ENCODE results near the gene SDC4. TPM values are rescaled to one million over a fixed set of nuclear protein-coding genes. Genes with fewer than 3 reads are reported as not detected.

SDC4 gene
- polyA plus RNA-seq, 1 of the 3 experiments (the other 2 are of a cell fraction): 131 TPM

DNA sequence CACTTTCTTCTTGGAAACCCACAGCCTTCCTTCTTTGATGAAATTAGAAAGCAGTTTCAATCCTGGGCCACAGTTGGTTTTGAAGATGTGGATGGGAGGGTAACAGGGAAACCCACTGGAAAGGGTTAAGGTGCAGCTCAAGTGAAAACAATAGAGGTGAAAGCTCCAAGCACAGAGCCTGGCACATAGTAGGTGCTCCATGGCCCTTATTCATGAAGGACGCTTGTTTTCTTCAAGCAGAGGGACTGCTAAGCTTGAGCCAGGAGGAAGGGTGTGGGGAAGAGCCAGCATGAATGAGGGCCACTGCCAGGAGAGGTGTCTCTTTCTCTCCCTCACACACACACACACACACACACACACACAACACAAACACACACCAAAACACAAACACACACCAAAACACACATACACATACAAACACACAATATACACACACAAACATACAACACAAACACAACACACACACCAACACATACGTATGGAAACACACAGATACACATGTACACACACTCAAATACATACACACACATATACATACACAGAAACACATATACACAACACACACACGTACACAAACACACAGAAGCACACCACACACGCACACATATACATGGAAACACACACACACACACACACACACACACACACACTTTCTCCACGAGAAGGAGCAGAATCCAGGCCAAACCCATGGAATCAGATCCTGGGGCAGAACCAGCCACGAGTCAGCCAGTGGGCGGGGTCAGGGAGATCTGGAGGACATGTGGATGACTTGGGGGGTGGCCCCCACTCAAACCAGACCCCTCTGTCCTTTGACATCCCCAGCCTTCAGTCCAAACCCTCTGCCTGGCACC lies 65.3 kb downstream of the SDC4 start:
- no peak overlapping the region for H3K9ac ChIP-seq
- peaks cover 31% of the 10 kb centered on the region for H3K27me3 ChIP-seq (ENCODE audit: insufficient read depth)
- H3F3A ChIP-seq (replicated peaks; ENCODE audit: insufficient read depth): no peaks in the 10 kb centered on the region
- ChIA-PET CTCF (interaction anchor here (1.0 to 6.0 kb wide), 2 partner anchors 11 to 36 kb away, joined by 3 to 33 read pairs; no protein-coding TSS in a partner anchor), POLR2A (no interaction called here)
- 8% methylated on average over 6 of the region's 7 CpGs for whole genome bisulfite sequencing (ENCODE audit: low lambda C conversion rate)
- H3K9me3 ChIP-seq: no peaks in the 10 kb centered on the region
- H3K79me2 ChIP-seq (ENCODE audit: insufficient read depth): no peaks in the 10 kb centered on the region
- H3K9me2 ChIP-seq: no peaks in the 10 kb centered on the region
- H3K27ac ChIP-seq (ENCODE audit: low read depth in 2 of 2, low read length in 1 of 2): no peak overlapping the region
- no peak for TF ChIP-seq MEF2A (IDR thresholded peaks at IDR 0.05; ENCODE audit: borderline replicate concordance, low read depth)
- TF ChIP-seq TEAD4 (IDR thresholded peaks at IDR 0.05; ENCODE audit: borderline replicate concordance, insufficient read depth): no peak
- TF ChIP-seq, protein P1, sequence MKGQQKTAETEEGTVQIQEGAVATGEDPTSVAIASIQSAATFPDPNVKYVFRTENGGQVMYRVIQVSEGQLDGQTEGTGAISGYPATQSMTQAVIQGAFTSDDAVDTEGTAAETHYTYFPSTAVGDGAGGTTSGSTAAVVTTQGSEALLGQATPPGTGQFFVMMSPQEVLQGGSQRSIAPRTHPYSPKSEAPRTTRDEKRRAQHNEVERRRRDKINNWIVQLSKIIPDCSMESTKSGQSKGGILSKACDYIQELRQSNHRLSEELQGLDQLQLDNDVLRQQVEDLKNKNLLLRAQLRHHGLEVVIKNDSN (IDR thresholded peaks at IDR 0.05; ENCODE audit: borderline replicate concordance, low read depth): no peak
- TF ChIP-seq MXI1 (IDR thresholded peaks at IDR 0.05; ENCODE audit: low read depth, low read length): no peak
- TF ChIP-seq FOSL2 (IDR thresholded peaks at IDR 0.05; ENCODE audit: borderline replicate concordance, low read depth): no peak
- no peak for TF ChIP-seq ELF1 (IDR thresholded peaks at IDR 0.05)
- TF ChIP-seq SIN3A (IDR thresholded peaks at IDR 0.05; ENCODE audit: borderline replicate concordance, low read depth, low read length): no peak
- TF ChIP-seq EP300 (IDR thresholded peaks at IDR 0.05; ENCODE audit: borderline replicate concordance in 1 of 2, low read depth in 1 of 2, low read length in 1 of 2): no peak
- no peak for TF ChIP-seq TAF1 (IDR thresholded peaks at IDR 0.05; ENCODE audit: borderline replicate concordance, low read depth, low read length)
- no peak for TF ChIP-seq FOXJ3 (CRISPR knock-in tag; IDR thresholded peaks at IDR 0.05)
- TF ChIP-seq SMC3 (IDR thresholded peaks at IDR 0.05; ENCODE audit: low read depth, low read length): no peak
- TF ChIP-seq RXRA (IDR thresholded peaks at IDR 0.05; ENCODE audit: borderline replicate concordance, low read depth): no peak
- TF ChIP-seq, protein P2, sequence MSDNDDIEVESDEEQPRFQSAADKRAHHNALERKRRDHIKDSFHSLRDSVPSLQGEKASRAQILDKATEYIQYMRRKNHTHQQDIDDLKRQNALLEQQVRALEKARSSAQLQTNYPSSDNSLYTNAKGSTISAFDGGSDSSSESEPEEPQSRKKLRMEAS (IDR thresholded peaks at IDR 0.05; ENCODE audit: low read depth): no peak
- no peak overlapping the region for H3K4me2 ChIP-seq
- H2AFZ ChIP-seq (ENCODE audit: low read depth): no peak overlapping the region
- DNase-seq: no peak
- no peaks in the 10 kb centered on the region for H3K36me3 ChIP-seq (replicated peaks in 1 of 2; ENCODE audit: control insufficient read depth in 1 of 2, insufficient read depth in 2 of 2, low read length in 1 of 2)
- no peaks in the 10 kb centered on the region for H3K4me1 ChIP-seq (ENCODE audit: control insufficient read depth in 1 of 2, insufficient read depth in 2 of 2, low read depth in 1 of 2, low read length in 1 of 2)
- H3K4me3 ChIP-seq (ENCODE audit: low read depth in 2 of 2, low read length in 1 of 2): no peak overlapping the region
- no peaks in the 10 kb centered on the region for H4K20me1 ChIP-seq (ENCODE audit: insufficient read depth)

DNA sequence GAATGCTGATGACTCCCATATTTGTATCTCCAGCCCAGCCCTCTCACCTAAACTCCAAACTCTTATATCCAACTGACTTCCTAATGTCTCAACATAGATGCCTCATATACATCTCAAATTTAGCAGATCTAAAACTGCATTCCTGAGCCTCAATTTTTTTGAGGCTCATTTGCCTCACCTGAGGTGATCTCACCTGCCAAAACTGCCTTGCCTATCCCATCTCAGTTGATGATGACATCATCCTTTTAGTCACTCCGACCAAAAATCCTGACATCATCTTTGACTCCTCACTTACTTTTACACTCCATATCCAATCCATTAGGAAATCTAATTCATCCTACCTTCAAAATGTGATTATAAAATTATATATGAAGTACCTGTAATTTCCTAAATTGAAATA lies 68.2 kb downstream of the SDC4 start:
- no peak overlapping the region for H3K4me2 ChIP-seq
- no peak overlapping the region for H2AFZ ChIP-seq (ENCODE audit: low read depth)
- DNase-seq: no peak
- no peaks in the 10 kb centered on the region for H3K9me2 ChIP-seq
- CTCF ChIA-PET: interaction anchor here (1.0 to 6.0 kb wide), 4 partner anchors 11 to 24 kb away, joined by 3 to 33 read pairs (median 14); no protein-coding TSS in a partner anchor
- H3K9ac ChIP-seq: no peak overlapping the region
- no peaks in the 10 kb centered on the region for H3K4me1 ChIP-seq (ENCODE audit: control insufficient read depth in 1 of 2, insufficient read depth in 2 of 2, low read depth in 1 of 2, low read length in 1 of 2)
- H3K27me3 ChIP-seq (ENCODE audit: insufficient read depth): peaks cover 36% of the 10 kb centered on the region
- H3K36me3 ChIP-seq (replicated peaks in 1 of 2; ENCODE audit: control insufficient read depth in 1 of 2, insufficient read depth in 2 of 2, low read length in 1 of 2): no peaks in the 10 kb centered on the region
- no peaks in the 10 kb centered on the region for H3K79me2 ChIP-seq (ENCODE audit: insufficient read depth)
- POLR2A ChIA-PET: no interaction called here
- no peak overlapping the region for H3K4me3 ChIP-seq (ENCODE audit: low read depth in 2 of 2, low read length in 1 of 2)
- no peak overlapping the region for H3K27ac ChIP-seq (ENCODE audit: low read depth in 2 of 2, low read length in 1 of 2)
- H3K9me3 ChIP-seq: no peaks in the 10 kb centered on the region
- H4K20me1 ChIP-seq (ENCODE audit: insufficient read depth): no peaks in the 10 kb centered on the region
- no peak for TF ChIP-seq RXRA (IDR thresholded peaks at IDR 0.05; ENCODE audit: borderline replicate concordance, low read depth)
- TF ChIP-seq, protein P2 (IDR thresholded peaks at IDR 0.05; ENCODE audit: low read depth): no peak
- no peak for TF ChIP-seq FOXJ3 (CRISPR knock-in tag; IDR thresholded peaks at IDR 0.05)
- TF ChIP-seq TAF1 (IDR thresholded peaks at IDR 0.05; ENCODE audit: borderline replicate concordance, low read depth, low read length): no peak
- TF ChIP-seq GABPA (IDR thresholded peaks at IDR 0.05; ENCODE audit: low read depth): no peak
- no peak for TF ChIP-seq EZH2phosphoT487 (IDR thresholded peaks at IDR 0.05; ENCODE audit: borderline replicate concordance, low read depth)
- TF ChIP-seq, protein P3, sequence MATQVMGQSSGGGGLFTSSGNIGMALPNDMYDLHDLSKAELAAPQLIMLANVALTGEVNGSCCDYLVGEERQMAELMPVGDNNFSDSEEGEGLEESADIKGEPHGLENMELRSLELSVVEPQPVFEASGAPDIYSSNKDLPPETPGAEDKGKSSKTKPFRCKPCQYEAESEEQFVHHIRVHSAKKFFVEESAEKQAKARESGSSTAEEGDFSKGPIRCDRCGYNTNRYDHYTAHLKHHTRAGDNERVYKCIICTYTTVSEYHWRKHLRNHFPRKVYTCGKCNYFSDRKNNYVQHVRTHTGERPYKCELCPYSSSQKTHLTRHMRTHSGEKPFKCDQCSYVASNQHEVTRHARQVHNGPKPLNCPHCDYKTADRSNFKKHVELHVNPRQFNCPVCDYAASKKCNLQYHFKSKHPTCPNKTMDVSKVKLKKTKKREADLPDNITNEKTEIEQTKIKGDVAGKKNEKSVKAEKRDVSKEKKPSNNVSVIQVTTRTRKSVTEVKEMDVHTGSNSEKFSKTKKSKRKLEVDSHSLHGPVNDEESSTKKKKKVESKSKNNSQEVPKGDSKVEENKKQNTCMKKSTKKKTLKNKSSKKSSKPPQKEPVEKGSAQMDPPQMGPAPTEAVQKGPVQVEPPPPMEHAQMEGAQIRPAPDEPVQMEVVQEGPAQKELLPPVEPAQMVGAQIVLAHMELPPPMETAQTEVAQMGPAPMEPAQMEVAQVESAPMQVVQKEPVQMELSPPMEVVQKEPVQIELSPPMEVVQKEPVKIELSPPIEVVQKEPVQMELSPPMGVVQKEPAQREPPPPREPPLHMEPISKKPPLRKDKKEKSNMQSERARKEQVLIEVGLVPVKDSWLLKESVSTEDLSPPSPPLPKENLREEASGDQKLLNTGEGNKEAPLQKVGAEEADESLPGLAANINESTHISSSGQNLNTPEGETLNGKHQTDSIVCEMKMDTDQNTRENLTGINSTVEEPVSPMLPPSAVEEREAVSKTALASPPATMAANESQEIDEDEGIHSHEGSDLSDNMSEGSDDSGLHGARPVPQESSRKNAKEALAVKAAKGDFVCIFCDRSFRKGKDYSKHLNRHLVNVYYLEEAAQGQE (IDR thresholded peaks at IDR 0.05; ENCODE audit: low read depth, low read length): no peak
- TF ChIP-seq MXI1 (IDR thresholded peaks at IDR 0.05; ENCODE audit: low read depth, low read length): no peak
- no peak for TF ChIP-seq JUND (IDR thresholded peaks at IDR 0.05)
- no peak for TF ChIP-seq SIN3A (IDR thresholded peaks at IDR 0.05; ENCODE audit: borderline replicate concordance, low read depth, low read length)
- TF ChIP-seq, protein P4, sequence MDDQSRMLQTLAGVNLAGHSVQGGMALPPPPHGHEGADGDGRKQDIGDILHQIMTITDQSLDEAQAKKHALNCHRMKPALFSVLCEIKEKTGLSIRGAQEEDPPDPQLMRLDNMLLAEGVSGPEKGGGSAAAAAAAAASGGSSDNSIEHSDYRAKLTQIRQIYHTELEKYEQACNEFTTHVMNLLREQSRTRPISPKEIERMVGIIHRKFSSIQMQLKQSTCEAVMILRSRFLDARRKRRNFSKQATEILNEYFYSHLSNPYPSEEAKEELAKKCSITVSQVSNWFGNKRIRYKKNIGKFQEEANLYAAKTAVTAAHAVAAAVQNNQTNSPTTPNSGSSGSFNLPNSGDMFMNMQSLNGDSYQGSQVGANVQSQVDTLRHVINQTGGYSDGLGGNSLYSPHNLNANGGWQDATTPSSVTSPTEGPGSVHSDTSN (IDR thresholded peaks at IDR 0.05): no peak
- 8% methylated on average over 1 of the region's 1 CpG for WGBS (ENCODE audit: low lambda C conversion rate)
- no peaks in the 10 kb centered on the region for H3F3A ChIP-seq (replicated peaks; ENCODE audit: insufficient read depth)
